IPS DF 19.7 (cell line): ENCODE measurements around the gene LRRC71.

ENCODE experiments used
- DNase-seq: peaks from one replicate; pipeline ENCODE4 v3.0.0-alpha.2; 2013; ENCODE audit warnings: low read depth, low spot score

LRRC71 gene

GRCh38 chr1:156927215-156928042, 7.0 kb downstream of the LRRC71 start:
- peak; percentile 61 for DNase-seq

- no peak for DNase-seq
Measured at GRCh38 chr1:156928043-156928602, 7.7 kb downstream of the LRRC71 start.

GRCh38 chr1:156929596-156930238, 9.3 kb downstream of the LRRC71 start:
- DNase-seq, result no peak

GRCh38 chr1:156930483-156930882, 10.1 kb downstream of the LRRC71 start:
- no peak for DNase-seq

GRCh38 chr1:156931211-156931952, 10.9 kb downstream of the LRRC71 start:
- DNase-seq, result no peak

- DNase-seq, result no peak
Measured at GRCh38 chr1:156931974-156932710, 11.7 kb downstream of the LRRC71 start.

- DNase-seq, result no peak
Measured at GRCh38 chr1:156933136-156933535, 12.7 kb downstream of the LRRC71 start.

- DNase-seq, result no peak
Measured at GRCh38 chr1:156935505-156936128, 15.2 kb downstream of the LRRC71 start.

- DNase-seq, result no peak
Measured at GRCh38 chr1:156936191-156936590, 15.8 kb downstream of the LRRC71 start.

GRCh38 chr1:156936721-156937220, 16.3 kb downstream of the LRRC71 start:
- no peak for DNase-seq

GRCh38 chr1:156937883-156938282, 17.5 kb downstream of the LRRC71 start:
- DNase-seq, result no peak

- DNase-seq, result no peak
Measured at GRCh38 chr1:156938813-156939212, 18.4 kb downstream of the LRRC71 start.

GRCh38 chr1:156939786-156940334, 19.4 kb downstream of the LRRC71 start:
- DNase-seq, result no peak

- DNase-seq, result no peak
Measured at GRCh38 chr1:156941675-156942074, 21.2 kb downstream of the LRRC71 start.

GRCh38 chr1:156942176-156942575, 21.7 kb downstream of the LRRC71 start:
- DNase-seq, result no peak

- DNase-seq, result no peak
Measured at GRCh38 chr1:156942576-156942975, 22.1 kb downstream of the LRRC71 start.

GRCh38 chr1:156943756-156944155, 23.3 kb downstream of the LRRC71 start:
- DNase-seq, result no peak

GRCh38 chr1:156944268-156944667, 23.8 kb downstream of the LRRC71 start:
- DNase-seq, result no peak

GRCh38 chr1:156944848-156945247, 24.4 kb downstream of the LRRC71 start:
- DNase-seq, result no peak

GRCh38 chr1:156945881-156946661, 25.6 kb downstream of the LRRC71 start:
- DNase-seq, result no peak
